IgD-negative memory B cell (primary cell): Measurements from ENCODE around the gene TTC23L. TPM values are rescaled to one million over a fixed set of nuclear protein-coding genes. Genes with fewer than 3 reads are reported as not detected.

Experiments used
- H3K27ac Mint-ChIP-seq, 3 donors: one replicate each; pipeline ENCODE4 v1.8.0; 2020 to 2022; ENCODE audit warnings: mild to moderate bottlenecking in 3 of 3, mixed read lengths in 3 of 3, moderate library complexity in 1 of 3
- H3K27me3 Mint-ChIP-seq: one replicate; pipeline ENCODE4 v1.8.0; 2021; ENCODE audit warnings: mixed read lengths
- H3K36me3 Mint-ChIP-seq: one replicate; pipeline ENCODE4 v1.8.0; 2020; ENCODE audit warnings: mild to moderate bottlenecking, mixed read lengths
- H3K4me1 Mint-ChIP-seq, 3 donors: one replicate each; pipeline ENCODE4 v1.8.0; 2020 to 2022; ENCODE audit warnings: mixed read lengths in 3 of 3, mild to moderate bottlenecking in 1 of 3
- H3K4me3 Mint-ChIP-seq, 4 donors: one replicate each; pipeline ENCODE4 v1.8.0; 2020 to 2022; ENCODE audit warnings: mild to moderate bottlenecking in 4 of 4, mixed read lengths in 4 of 4, moderate library complexity in 3 of 4
- H3K9me3 Mint-ChIP-seq, 3 donors: one replicate each; pipeline ENCODE4 v1.8.0; 2020 to 2021; ENCODE audit warnings: mixed read lengths in 3 of 3, mild to moderate bottlenecking in 1 of 3
- polyA plus RNA-seq: library from polyadenylated mRNA; unstranded; fragments of 300-500 nt; fragmentation: Illumina TruSeq; gene quantifications from one replicate; pipeline ENCODE4 v1.2.3, GENCODE V29; 2021

Gene TTC23L
- polyA plus RNA-seq, 1 donor from 2014 or later: not detected

GRCh38 chr5:34876275-34876674, 37.3 kb downstream of the TTC23L start:
- Mint-ChIP-seq H3K4me3 (no peak overlapping the region), H3K9me3 (peaks cover 2 to 13% (median 10%) of the 10 kb centered on the region in 3 donors), H3K27me3 (no peaks in the 10 kb centered on the region), H3K27ac (no peak overlapping the region), H3K4me1 (no peaks in the 10 kb centered on the region), H3K36me3 (peaks cover 2% of the 10 kb centered on the region)

GRCh38 chr5:34881246-34881645, 42.3 kb downstream of the TTC23L start:
- peaks cover 0 to 5% (median 4%) of the 10 kb centered on the region in 3 donors for H3K9me3 Mint-ChIP-seq
- H3K4me3 Mint-ChIP-seq: no peak overlapping the region
- peaks cover 2% of the 10 kb centered on the region for H3K36me3 Mint-ChIP-seq
- H3K27me3 Mint-ChIP-seq: peaks cover 2% of the 10 kb centered on the region
- no peaks in the 10 kb centered on the region for H3K4me1 Mint-ChIP-seq
- H3K27ac Mint-ChIP-seq: no peak overlapping the region

- H3K27ac Mint-ChIP-seq: no peak overlapping the region
- no peaks in the 10 kb centered on the region for H3K36me3 Mint-ChIP-seq
- H3K27me3 Mint-ChIP-seq: peaks cover 4% of the 10 kb centered on the region
- H3K9me3 Mint-ChIP-seq: no peaks in the 10 kb centered on the region
- no peak overlapping the region for H3K4me3 Mint-ChIP-seq
- H3K4me1 Mint-ChIP-seq: no peaks in the 10 kb centered on the region
Observed at GRCh38 chr5:34886392-34887119, 47.6 kb downstream of the TTC23L start.

GRCh38 chr5:34889394-34889793, 50.4 kb downstream of the TTC23L start:
- Mint-ChIP-seq H3K27me3 (peaks cover 2% of the 10 kb centered on the region), H3K36me3 (no peaks in the 10 kb centered on the region), H3K4me1 (no peaks in the 10 kb centered on the region), H3K4me3 (no peak overlapping the region), H3K9me3 (no peaks in the 10 kb centered on the region), H3K27ac (no peak overlapping the region)

GRCh38 chr5:34891981-34892380, 53.0 kb downstream of the TTC23L start:
- Mint-ChIP-seq H3K27me3 (peaks cover 2% of the 10 kb centered on the region), H3K4me1 (no peaks in the 10 kb centered on the region), H3K27ac (no peak overlapping the region), H3K36me3 (no peaks in the 10 kb centered on the region), H3K9me3 (no peaks in the 10 kb centered on the region), H3K4me3 (no peak overlapping the region)

GRCh38 chr5:34892414-34892813, 53.5 kb downstream of the TTC23L start:
- H3K27me3 Mint-ChIP-seq: peaks cover 2% of the 10 kb centered on the region
- no peaks in the 10 kb centered on the region for H3K9me3 Mint-ChIP-seq
- no peaks in the 10 kb centered on the region for H3K4me1 Mint-ChIP-seq
- no peak overlapping the region for H3K27ac Mint-ChIP-seq
- H3K4me3 Mint-ChIP-seq: no peak overlapping the region
- no peaks in the 10 kb centered on the region for H3K36me3 Mint-ChIP-seq

- Mint-ChIP-seq H3K9me3 (no peaks in the 10 kb centered on the region), H3K4me1 (no peaks in the 10 kb centered on the region), H3K4me3 (no peak overlapping the region), H3K27ac (no peak overlapping the region), H3K36me3 (no peaks in the 10 kb centered on the region), H3K27me3 (no peaks in the 10 kb centered on the region)
Observed at GRCh38 chr5:34894716-34895115, 55.8 kb downstream of the TTC23L start.

GRCh38 chr5:34895641-34896419, 56.9 kb downstream of the TTC23L start:
- H3K27me3 Mint-ChIP-seq: no peaks in the 10 kb centered on the region
- no peak overlapping the region for H3K27ac Mint-ChIP-seq

GRCh38 chr5:34897646-34898045, 58.7 kb downstream of the TTC23L start:
- Mint-ChIP-seq H3K4me3 (no peak overlapping the region), H3K4me1 (no peaks in the 10 kb centered on the region), H3K36me3 (no peaks in the 10 kb centered on the region), H3K27ac (no peak overlapping the region), H3K9me3 (no peaks in the 10 kb centered on the region), H3K27me3 (no peaks in the 10 kb centered on the region)

More at GRCh38 chr5:34895641-34896419, 56.9 kb downstream of the TTC23L start:
- H3K4me1 Mint-ChIP-seq: no peaks in the 10 kb centered on the region
- no peaks in the 10 kb centered on the region for H3K9me3 Mint-ChIP-seq
- no peaks in the 10 kb centered on the region for H3K36me3 Mint-ChIP-seq
- no peak overlapping the region for H3K4me3 Mint-ChIP-seq

GRCh38 chr5:34898258-34898895, 59.4 kb downstream of the TTC23L start:
- H3K4me1 Mint-ChIP-seq: no peaks in the 10 kb centered on the region
- no peaks in the 10 kb centered on the region for H3K9me3 Mint-ChIP-seq
- no peak overlapping the region for H3K27ac Mint-ChIP-seq
- no peaks in the 10 kb centered on the region for H3K27me3 Mint-ChIP-seq
- no peaks in the 10 kb centered on the region for H3K36me3 Mint-ChIP-seq
- no peak overlapping the region for H3K4me3 Mint-ChIP-seq

- Mint-ChIP-seq H3K4me1 (no peaks in the 10 kb centered on the region), H3K4me3 (no peak overlapping the region), H3K27me3 (no peaks in the 10 kb centered on the region), H3K36me3 (no peaks in the 10 kb centered on the region), H3K9me3 (no peaks in the 10 kb centered on the region), H3K27ac (no peak overlapping the region)
Observed at GRCh38 chr5:34899066-34899465, 60.1 kb downstream of the TTC23L start.

- Mint-ChIP-seq H3K4me1 (no peaks in the 10 kb centered on the region), H3K9me3 (no peaks in the 10 kb centered on the region), H3K4me3 (no peak overlapping the region), H3K36me3 (no peaks in the 10 kb centered on the region), H3K27me3 (no peaks in the 10 kb centered on the region), H3K27ac (no peak overlapping the region)
Observed at GRCh38 chr5:34900652-34901051, 61.7 kb downstream of the TTC23L start.

- H3K9me3 Mint-ChIP-seq: no peaks in the 10 kb centered on the region
- peak overlapping the region in 1 of 3 donors; percentile 29 for H3K27ac Mint-ChIP-seq
- H3K27me3 Mint-ChIP-seq: no peaks in the 10 kb centered on the region
- no peaks in the 10 kb centered on the region for H3K36me3 Mint-ChIP-seq
- H3K4me3 Mint-ChIP-seq: peak overlapping the region in 1 of 4 donors; percentile 35
- no peaks in the 10 kb centered on the region for H3K4me1 Mint-ChIP-seq
Observed at GRCh38 chr5:34903260-34903659, 64.3 kb downstream of the TTC23L start.

GRCh38 chr5:34905564-34905963, 66.6 kb downstream of the TTC23L start:
- Mint-ChIP-seq H3K4me1 (peaks cover 0 to 1% (median 0%) of the 10 kb centered on the region in 3 donors), H3K36me3 (peaks cover 4% of the 10 kb centered on the region), H3K4me3 (no peak overlapping the region), H3K9me3 (no peaks in the 10 kb centered on the region), H3K27me3 (no peaks in the 10 kb centered on the region), H3K27ac (no peak overlapping the region)

GRCh38 chr5:34913072-34913471, 74.1 kb downstream of the TTC23L start:
- Mint-ChIP-seq H3K36me3 (peaks cover 6% of the 10 kb centered on the region), H3K27me3 (no peaks in the 10 kb centered on the region), H3K27ac (no peak overlapping the region), H3K9me3 (no peaks in the 10 kb centered on the region), H3K4me1 (peaks cover 16 to 26% (median 22%) of the 10 kb centered on the region in 3 donors), H3K4me3 (no peak overlapping the region)
